Measurements from ENCODE around the gene ANKFN1.
A peak's percentile ranks its signal among the peaks of the same experiment; 100 is the strongest.

The ANKFN1 gene

DNA sequence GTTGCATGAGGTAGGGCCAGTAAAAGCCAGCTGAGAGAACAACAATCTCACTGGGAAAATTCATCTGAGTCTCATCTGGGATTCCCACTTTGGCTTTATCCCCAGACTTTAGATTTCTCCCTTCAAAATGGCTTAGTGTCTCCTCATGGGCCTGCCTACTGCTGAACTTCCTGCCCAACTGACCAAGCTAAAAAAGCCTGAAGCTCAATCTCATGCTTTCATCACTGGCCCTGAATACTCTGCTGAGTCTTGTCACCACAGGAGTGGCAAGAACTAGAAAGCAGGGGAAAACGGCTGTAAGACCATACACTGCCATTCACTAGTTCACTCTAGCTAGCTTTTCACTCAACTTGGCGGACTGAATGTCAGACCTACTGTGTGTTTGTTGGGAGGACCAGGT, 343.9 kb downstream of the ANKFN1 start:
- H3K4me3 ChIP-seq (ENCODE audit: control insufficient read depth, low read depth, low read length) = no peak overlapping the region
- TF ChIP-seq, protein P1, sequence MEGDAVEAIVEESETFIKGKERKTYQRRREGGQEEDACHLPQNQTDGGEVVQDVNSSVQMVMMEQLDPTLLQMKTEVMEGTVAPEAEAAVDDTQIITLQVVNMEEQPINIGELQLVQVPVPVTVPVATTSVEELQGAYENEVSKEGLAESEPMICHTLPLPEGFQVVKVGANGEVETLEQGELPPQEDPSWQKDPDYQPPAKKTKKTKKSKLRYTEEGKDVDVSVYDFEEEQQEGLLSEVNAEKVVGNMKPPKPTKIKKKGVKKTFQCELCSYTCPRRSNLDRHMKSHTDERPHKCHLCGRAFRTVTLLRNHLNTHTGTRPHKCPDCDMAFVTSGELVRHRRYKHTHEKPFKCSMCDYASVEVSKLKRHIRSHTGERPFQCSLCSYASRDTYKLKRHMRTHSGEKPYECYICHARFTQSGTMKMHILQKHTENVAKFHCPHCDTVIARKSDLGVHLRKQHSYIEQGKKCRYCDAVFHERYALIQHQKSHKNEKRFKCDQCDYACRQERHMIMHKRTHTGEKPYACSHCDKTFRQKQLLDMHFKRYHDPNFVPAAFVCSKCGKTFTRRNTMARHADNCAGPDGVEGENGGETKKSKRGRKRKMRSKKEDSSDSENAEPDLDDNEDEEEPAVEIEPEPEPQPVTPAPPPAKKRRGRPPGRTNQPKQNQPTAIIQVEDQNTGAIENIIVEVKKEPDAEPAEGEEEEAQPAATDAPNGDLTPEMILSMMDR (conservative IDR thresholded peaks at IDR 0.05; ENCODE audit: control insufficient read depth, insufficient read depth, low read depth, low read length) = no peak
- no peak for DNase-seq (ENCODE audit: low read depth)

DNA sequence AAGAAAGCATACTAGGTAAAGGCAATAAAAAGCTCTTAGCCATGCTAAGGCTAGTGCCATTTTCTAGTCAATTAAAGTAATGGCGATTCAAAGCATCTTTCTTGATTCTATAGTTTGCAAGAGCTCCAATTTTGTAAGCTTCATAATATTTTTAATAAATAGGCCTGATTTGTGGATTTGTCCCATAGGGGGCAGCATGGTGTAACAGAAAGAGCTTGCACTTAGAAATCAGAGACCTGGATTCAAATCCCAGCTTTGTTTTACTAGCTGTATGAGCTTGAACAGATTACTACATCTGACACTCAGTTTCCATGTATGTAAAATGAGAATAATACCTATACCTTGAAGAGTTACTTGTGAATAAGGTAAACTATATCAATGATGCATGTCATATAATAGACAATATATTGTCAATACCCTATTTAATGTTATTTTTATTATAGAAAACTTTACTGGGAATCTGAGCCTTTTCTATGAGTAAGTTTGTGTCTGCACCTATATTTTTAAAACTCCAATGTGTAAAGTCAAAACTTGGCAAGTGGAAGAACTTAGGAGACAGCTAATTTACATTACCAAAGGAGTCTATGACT, 346.6 kb downstream of the ANKFN1 start:
- TF ChIP-seq, protein P1 (conservative IDR thresholded peaks at IDR 0.05; ENCODE audit: control insufficient read depth, insufficient read depth, low read depth, low read length) = peak; percentile 52
- no peak overlapping the region for H3K4me3 ChIP-seq (ENCODE audit: control insufficient read depth, low read depth, low read length)
- DNase-seq (ENCODE audit: low read depth) = peak; percentile 43

DNA sequence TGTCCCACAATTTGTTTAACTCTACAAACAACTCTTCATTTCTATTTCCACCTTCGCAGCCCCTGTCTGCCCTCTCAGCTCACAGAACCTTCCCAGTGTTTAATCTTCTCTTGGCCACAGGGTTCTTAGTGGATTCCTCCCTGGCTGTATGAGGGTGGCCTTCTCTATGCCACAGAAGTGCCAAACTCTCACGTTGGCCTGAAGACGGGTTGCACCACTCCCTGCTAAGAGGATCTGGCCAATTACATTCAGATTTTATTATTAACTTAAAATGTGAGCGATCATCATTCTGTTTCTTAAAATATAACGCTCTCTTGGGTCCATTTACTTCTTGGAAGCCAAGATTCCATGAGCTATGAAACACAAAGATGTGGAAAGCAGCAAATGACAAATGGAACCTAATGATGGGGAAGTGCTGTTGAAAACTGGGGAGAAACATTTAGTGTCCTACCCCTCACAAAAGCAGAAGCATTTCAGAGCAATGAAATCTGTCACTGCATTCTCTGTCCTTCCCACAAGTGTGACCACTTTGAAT, 348.9 kb downstream of the ANKFN1 start:
- DNase-seq (ENCODE audit: low read depth) = no peak
- H3K4me3 ChIP-seq (ENCODE audit: control insufficient read depth, low read depth, low read length) = no peak overlapping the region
- TF ChIP-seq, protein P1 (conservative IDR thresholded peaks at IDR 0.05; ENCODE audit: control insufficient read depth, insufficient read depth, low read depth, low read length) = no peak

DNA sequence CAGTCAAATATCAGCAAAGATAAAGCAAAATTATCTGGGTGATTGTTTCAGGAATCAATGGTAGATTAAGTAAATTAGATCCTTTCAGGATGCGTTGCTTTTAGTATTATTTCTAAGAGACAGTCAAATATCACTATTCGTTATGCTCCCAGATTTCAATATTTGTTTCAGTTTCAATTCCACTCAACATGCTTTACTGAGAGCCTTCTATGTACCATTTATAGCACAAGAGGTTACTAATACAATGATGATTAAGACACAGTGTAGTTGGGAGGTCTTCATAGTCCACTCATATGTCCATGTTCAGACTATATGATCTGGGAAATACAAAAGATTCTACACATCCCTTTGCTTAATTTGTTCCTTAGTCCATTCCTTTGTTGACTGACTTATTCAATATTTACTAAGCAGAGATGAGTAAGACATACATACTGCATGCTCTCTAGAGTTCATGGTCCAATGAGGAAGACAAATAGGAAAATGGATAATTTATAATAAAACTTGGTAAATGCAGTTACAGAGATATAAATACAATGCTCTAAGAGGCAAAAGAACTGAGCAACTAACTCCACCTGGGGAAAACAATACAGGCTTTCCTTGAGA, 352.0 kb downstream of the ANKFN1 start:
- H3K4me3 ChIP-seq (ENCODE audit: control insufficient read depth, low read depth, low read length) = no peak overlapping the region
- no peak for DNase-seq (ENCODE audit: low read depth)
- TF ChIP-seq, protein P1 (conservative IDR thresholded peaks at IDR 0.05; ENCODE audit: control insufficient read depth, insufficient read depth, low read depth, low read length) = no peak

DNA sequence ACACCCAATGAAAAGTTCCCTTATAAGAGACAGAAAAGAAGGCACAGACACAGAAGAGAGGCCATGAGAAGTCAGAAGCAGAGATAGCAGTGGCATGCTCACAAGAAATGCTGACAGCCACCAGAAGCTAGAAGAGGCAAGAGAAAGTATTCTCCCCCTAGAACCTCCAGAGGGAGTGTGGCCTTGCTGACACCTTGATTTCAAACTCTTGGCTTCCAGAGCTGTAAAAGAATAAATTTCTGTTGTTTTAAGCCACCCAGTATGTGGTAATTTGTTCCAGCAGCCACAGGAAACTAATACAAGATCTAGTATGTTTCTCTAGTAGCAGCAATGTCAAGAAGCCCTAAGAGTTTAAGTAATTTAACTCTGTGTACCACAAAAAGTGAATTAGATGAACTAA, 353.1 kb downstream of the ANKFN1 start:
- H3K4me3 ChIP-seq (ENCODE audit: control insufficient read depth, low read depth, low read length) = no peak overlapping the region
- TF ChIP-seq, protein P1 (conservative IDR thresholded peaks at IDR 0.05; ENCODE audit: control insufficient read depth, insufficient read depth, low read depth, low read length) = no peak
- DNase-seq (ENCODE audit: low read depth) = no peak

DNA sequence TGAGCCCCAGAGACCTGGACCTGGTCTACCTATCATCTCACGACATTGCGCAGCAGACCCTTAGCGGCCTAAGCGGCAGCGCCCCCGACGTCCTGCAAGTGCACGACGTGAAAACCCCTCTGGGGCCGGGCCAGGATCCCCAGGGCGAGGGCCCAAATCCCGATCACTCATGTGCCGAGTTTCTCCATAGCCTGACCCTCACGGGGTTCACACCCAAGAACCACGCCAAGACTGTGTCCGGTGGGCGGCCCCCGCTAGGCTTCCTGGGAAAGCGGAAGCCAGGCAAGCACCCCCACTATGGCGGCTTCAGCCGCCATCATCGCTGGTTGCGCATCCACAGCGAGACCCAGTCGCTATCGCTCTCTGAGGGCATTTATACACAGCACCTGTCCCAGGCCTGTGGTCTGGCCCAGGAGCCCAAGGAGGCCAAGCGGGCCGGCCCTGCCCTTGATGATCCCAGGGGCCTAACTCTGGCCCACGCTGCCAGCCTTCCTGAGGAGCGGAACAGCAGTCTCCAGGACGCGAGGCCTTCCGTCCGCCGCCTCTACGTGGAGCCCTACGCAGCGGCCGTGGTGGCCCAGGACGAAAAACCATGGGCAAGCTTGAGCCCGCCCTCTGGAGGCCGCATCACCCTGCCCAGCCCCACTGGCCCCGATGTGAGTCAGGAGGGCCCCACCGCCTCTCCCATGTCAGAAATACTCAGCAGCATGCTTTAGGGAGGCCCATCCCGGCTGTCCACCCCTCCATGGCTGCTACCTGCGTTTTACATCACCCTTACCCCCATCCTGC, 357.5 kb downstream of the ANKFN1 start:
- DNase-seq (ENCODE audit: low read depth) = no peak
- no peak overlapping the region for H3K4me3 ChIP-seq (ENCODE audit: control insufficient read depth, low read depth, low read length)
- TF ChIP-seq, protein P1 (conservative IDR thresholded peaks at IDR 0.05; ENCODE audit: control insufficient read depth, insufficient read depth, low read depth, low read length) = no peak

Measured in fibroblast of mammary gland (primary cell).